B cell (primary cell): ENCODE data around the gene SERPINE2. TPM values are rescaled to one million over a fixed set of nuclear protein-coding genes. Genes with fewer than 3 reads are reported as not detected.

Experiments used
- ATAC-seq: fragments of 200-7000 bp; cut with Tn5 transposase; one replicate; pipeline ENCODE4 v1.10.0; 2021; ENCODE audit warnings: low read depth, mild to moderate bottlenecking, moderate number of reproducible peaks, moderate library complexity
- CTCF ChIA-PET: fragments of 350-600 bp; sonication (Branson Sonifier 250); formaldehyde crosslinking; loops from one replicate; lab custom pipeline; 2021; ENCODE audit warnings: antibody characterized with exemption, inconsistent platforms; lab: Charles Lee
- POLR2A ChIA-PET: fragments of 350-600 bp; sonication (Branson Sonifier 250); formaldehyde crosslinking; loops from one replicate; lab custom pipeline; 2021; ENCODE audit warnings: antibody characterized with exemption; lab: Charles Lee
- DNase-seq: peaks from one replicate; pipeline ENCODE4 v3.0.0; 2013
- H2AFZ ChIP-seq: 2 replicates; pipeline ENCODE4 v1.6.1; 2012; ENCODE audit warnings: mild to moderate bottlenecking, low read depth, low read length; ENCODE audit not compliant: insufficient read depth, poor library complexity, severe bottlenecking
- H3K27ac ChIP-seq, 2 donors: 1 replicate in 1 of 2; 2 replicates in 1 of 2; pipeline ENCODE4 v1.5.1; 2012 to 2013; ENCODE audit warnings: low read length in 2 of 2, mild to moderate bottlenecking in 2 of 2, moderate library complexity in 1 of 2
- H3K27me3 ChIP-seq, 4 experiments: fragments of 200-600 bp in 1 of 4; sonication (generic) in 1 of 4; replicated peaks in 1 of 4; 1 replicate in 2 of 4; 2 replicates in 2 of 4; pipeline versions ENCODE4 v1.6.1 to v1.7.0; 2013 to 2016; ENCODE audit warnings: low read length in 3 of 4, mild to moderate bottlenecking in 2 of 4, mixed read lengths in 1 of 4, moderate library complexity in 1 of 4; ENCODE audit not compliant: insufficient read depth in 4 of 4, control insufficient read depth in 3 of 4; ENCODE audit errors: control extremely low read depth in 1 of 4
- H3K36me3 ChIP-seq, 2 experiments: replicated peaks in 1 of 2; 1 replicate in 1 of 2; 2 replicates in 1 of 2; pipeline versions ENCODE4 v1.6.1 to v1.7.1; 2013; ENCODE audit warnings: low read length in 1 of 2; ENCODE audit not compliant: insufficient read depth in 2 of 2, control insufficient read depth in 1 of 2; ENCODE audit errors: control extremely low read depth in 1 of 2, extremely low read depth in 1 of 2
- H3K4me1 ChIP-seq, 2 donors: fragments of 200-600 bp in 1 of 2; sonication (generic) in 1 of 2; 1 replicate in 1 of 2; 2 replicates in 1 of 2; pipeline versions ENCODE4 v1.5.1 to v1.6.1; 2013 to 2017; ENCODE audit warnings: low read length in 2 of 2; ENCODE audit not compliant: control insufficient read depth in 2 of 2, insufficient read depth in 2 of 2
- H3K4me2 ChIP-seq: replicated peaks from 2 replicates; pipeline ENCODE3; 2012; ENCODE audit warnings: mild to moderate bottlenecking, low read depth, low read length; ENCODE audit not compliant: poor library complexity, severe bottlenecking
- H3K4me3 ChIP-seq, 5 experiments: fragments of 200-600 bp in 1 of 5; sonication (generic) in 1 of 5; 1 replicate in 3 of 5; 2 replicates in 2 of 5; pipeline versions ENCODE4 v1.5.1 to v1.7.0; 2011 to 2016; ENCODE audit warnings: low read length in 4 of 5, mild to moderate bottlenecking in 4 of 5, low read depth in 2 of 5, control low read depth in 1 of 5, moderate library complexity in 1 of 5; ENCODE audit not compliant: insufficient read depth in 1 of 5; ENCODE audit errors: control extremely low read depth in 1 of 5, extremely low read depth in 1 of 5
- H3K79me2 ChIP-seq: fragments of 200-600 bp; sonication (generic); one replicate; pipeline ENCODE4 v1.6.0; 2016; ENCODE audit warnings: low read length; ENCODE audit not compliant: control insufficient read depth, insufficient read depth
- H3K9ac ChIP-seq: fragments of 200-600 bp; sonication (generic); 2 replicates; pipeline ENCODE4 v1.6.1; 2017; ENCODE audit warnings: mild to moderate bottlenecking, low read length, moderate library complexity
- H3K9me3 ChIP-seq, 3 donors: one replicate each; pipeline versions ENCODE4 v1.6.1 to v1.7.1; 2013; ENCODE audit warnings: low read length in 2 of 3; ENCODE audit not compliant: control insufficient read depth in 2 of 3, insufficient read depth in 1 of 3; ENCODE audit errors: control extremely low read depth in 1 of 3
- H4K20me1 ChIP-seq: 2 replicates; pipeline ENCODE4 v1.6.0; 2012; ENCODE audit warnings: mild to moderate bottlenecking, low read length; ENCODE audit not compliant: insufficient read depth, control insufficient read depth, poor library complexity, severe bottlenecking
- H3K27ac Mint-ChIP-seq: one replicate; pipeline ENCODE4 v1.8.0; 2021; ENCODE audit warnings: mixed read lengths
- H3K27me3 Mint-ChIP-seq: one replicate; pipeline ENCODE4 v1.8.0; 2021; ENCODE audit warnings: mixed read lengths
- H3K4me1 Mint-ChIP-seq: one replicate; pipeline ENCODE4 v1.8.0; 2021; ENCODE audit warnings: mixed read lengths
- H3K4me3 Mint-ChIP-seq: one replicate; pipeline ENCODE4 v1.8.0; 2021; ENCODE audit warnings: mixed read lengths
- H3K9me3 Mint-ChIP-seq: one replicate; pipeline ENCODE4 v1.8.0; 2022; ENCODE audit warnings: mixed read lengths; ENCODE audit not compliant: insufficient read depth
- CTCF ChIP-seq: fragments of 200-600 bp; IDR thresholded peaks from one replicate; pipeline ENCODE4 v1.8.0; 2022; ENCODE audit warnings: antibody characterized with exemption, mild to moderate bottlenecking
- EZH2 ChIP-seq: IDR thresholded peaks from 2 replicates; pipeline ENCODE4 v1.6.1; 2012; ENCODE audit warnings: borderline replicate concordance, low read depth, mild to moderate bottlenecking, moderate library complexity, low read length; ENCODE audit not compliant: insufficient read depth, poor library complexity, severe bottlenecking
- WGBS: methylation state at CpG from one replicate; pipeline ENCODE4 v1.1.5; 2013; ENCODE audit warnings: missing lambda C conversion rate; ENCODE audit not compliant: insufficient coverage; 5-methylcytosine and 5-hydroxymethylcytosine counted together
- intact Hi-C: fragments of 100-400 bp; cut with micrococcal nuclease; formaldehyde crosslinking; loops from one replicate; pipeline ENCODE4 v1.10.0; 2022
- polyA plus RNA-seq: library from polyadenylated mRNA; depleted of rRNA; stranded (reverse); fragments of >200 nt; gene quantifications from 2 replicates; pipeline ENCODE4 v1.2.3, GENCODE V29; 2012
- total RNA-seq, 2 donors: library from RNA; stranded (reverse); fragments of 120-200 nt in 1 of 2; gene quantifications; 1 replicate in 1 of 2; 2 replicates in 1 of 2; pipeline versions ENCODE4 v1.2.3 to v1.2.4, GENCODE V29; 2013 to 2022

The SERPINE2 gene
- total and polyA plus RNA-seq, 2 donors (not counting 1 experiment from before 2014, with no cell fraction given) = 0.45 to 1.8 TPM

DNA sequence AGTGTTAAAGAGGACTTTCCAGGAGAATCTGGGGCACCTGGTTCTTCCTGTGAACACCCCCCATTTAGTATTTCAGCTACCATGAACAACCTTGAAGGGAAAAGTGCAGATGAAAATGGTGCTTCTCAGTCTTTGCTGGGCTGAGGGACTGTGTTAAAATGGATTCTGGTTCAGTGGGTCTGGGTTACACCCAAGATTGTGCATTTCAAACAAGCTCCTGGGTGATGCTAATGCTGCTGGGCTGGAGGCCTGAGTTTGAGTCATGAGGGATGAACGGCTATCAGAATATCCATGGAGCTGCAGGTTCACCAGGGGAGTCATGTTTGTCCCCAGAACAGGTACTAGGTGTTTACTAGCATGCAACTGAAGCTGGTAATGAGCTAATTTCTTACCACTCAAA lies 57.8 kb downstream of the SERPINE2 start:
- intact Hi-C loops = no loop called here
- Histone ChIP-seq H3K27ac (no peak overlapping the region), H2AFZ (no peak overlapping the region), H3K27me3 (peaks cover 0 to 3% (median 0%) of the 10 kb centered on the region in 4 experiments), H3K4me3 (no peak overlapping the region), H3K79me2 (no peaks in the 10 kb centered on the region), H3K4me2 (no peak overlapping the region), H3K9me3 (no peaks in the 10 kb centered on the region), H3K36me3 (no peaks in the 10 kb centered on the region), H4K20me1 (no peaks in the 10 kb centered on the region), H3K9ac (no peak overlapping the region), H3K4me1 (no peaks in the 10 kb centered on the region)
- no peaks in the 10 kb centered on the region for H3K9me3 Mint-ChIP-seq
- no peaks in the 10 kb centered on the region for H3K4me1 Mint-ChIP-seq
- ChIA-PET CTCF (interaction anchor here (0.9 to 6.6 kb wide), 3 partner anchors 11 to 286 kb away, joined by 6 to 50 read pairs (median 6); no protein-coding TSS in a partner anchor), POLR2A (no interaction called here)
- DNase-seq (no peak), ATAC-seq (no peak)
- TF ChIP-seq CTCF (no peak), EZH2 (no peak)
- H3K27me3 Mint-ChIP-seq = peaks cover 7% of the 10 kb centered on the region
- no peak overlapping the region for H3K4me3 Mint-ChIP-seq
- 100% methylated on average over 1 of the region's 1 CpG for WGBS
- no peak overlapping the region for H3K27ac Mint-ChIP-seq

DNA sequence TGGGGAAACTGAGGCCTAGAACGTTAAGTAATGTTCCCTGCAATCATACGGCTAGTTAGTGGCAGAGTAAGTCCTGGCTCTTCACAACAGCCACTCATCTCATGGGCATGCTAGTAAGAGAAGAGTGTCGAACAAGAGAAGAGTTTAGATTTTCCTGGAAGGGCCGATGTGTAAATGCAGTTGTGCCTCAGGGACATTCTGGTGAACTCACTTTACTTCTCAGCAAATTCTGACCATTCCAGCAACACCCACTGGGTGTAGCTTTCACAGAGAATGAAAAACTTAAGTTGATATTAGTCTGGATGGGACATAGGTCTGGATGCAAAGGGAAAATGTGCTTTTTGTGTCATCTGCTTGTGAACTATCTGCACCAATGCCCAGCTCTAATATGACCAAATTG lies 58.3 kb downstream of the SERPINE2 start:
- DNase-seq = no peak
- no CpG with 5 or more reads among the region's 4 CpGs for WGBS
- no peak overlapping the region for H3K27ac Mint-ChIP-seq
- POLR2A ChIA-PET = no interaction called here
- Histone ChIP-seq H3K4me2 (no peak overlapping the region), H3K4me3 (no peak overlapping the region), H3K9me3 (no peaks in the 10 kb centered on the region), H3K36me3 (no peaks in the 10 kb centered on the region), H3K79me2 (no peaks in the 10 kb centered on the region), H4K20me1 (no peaks in the 10 kb centered on the region), H2AFZ (no peak overlapping the region), H3K4me1 (no peaks in the 10 kb centered on the region), H3K27me3 (peaks cover 0 to 3% (median 0%) of the 10 kb centered on the region in 4 experiments), H3K27ac (no peak overlapping the region), H3K9ac (no peak overlapping the region)
- intact Hi-C loops = no loop called here
- TF ChIP-seq CTCF (no peak), EZH2 (no peak)
- H3K4me1 Mint-ChIP-seq = no peaks in the 10 kb centered on the region
- peaks cover 6% of the 10 kb centered on the region for H3K27me3 Mint-ChIP-seq
- H3K9me3 Mint-ChIP-seq = no peaks in the 10 kb centered on the region
- no peak overlapping the region for H3K4me3 Mint-ChIP-seq
- CTCF ChIA-PET = interaction anchor here (0.9 to 6.6 kb wide), 3 partner anchors 10 to 285 kb away, joined by 6 to 50 read pairs (median 6); no protein-coding TSS in a partner anchor
- no peak for ATAC-seq
